Adrenal gland (tissue), 5 donors: ENCODE measurements around the gene ZNF367.

Experiments used
- POLR2A ChIP-seq, 2 donors: fragments of 450-650 bp; IDR thresholded peaks; one replicate each; pipeline ENCODE4 v1.6.1; 2017; ENCODE audit warnings: antibody characterized with exemption in 2 of 2, mild to moderate bottlenecking in 2 of 2, moderate library complexity in 1 of 2
- TF ChIP-seq, protein P1 (sequence below), 6 experiments: fragments of 450-650 bp in 4 of 6; fragments of 200-600 bp in 2 of 6; sonication (generic) in 1 of 6; IDR thresholded peaks; 1 replicate in 5 of 6; 2 replicates in 1 of 6; pipeline versions ENCODE4 v1.5.1 to v1.8.0; 2016 to 2021; ENCODE audit warnings: antibody characterized with exemption in 6 of 6, mild to moderate bottlenecking in 2 of 6, moderate library complexity in 1 of 6
- donor health status: DM: no; HTN: no; CAD: no.

GRCh38 chr9:96363175-96363967, 54.8 kb downstream of the ZNF367 start:
- TF ChIP-seq, protein P1, sequence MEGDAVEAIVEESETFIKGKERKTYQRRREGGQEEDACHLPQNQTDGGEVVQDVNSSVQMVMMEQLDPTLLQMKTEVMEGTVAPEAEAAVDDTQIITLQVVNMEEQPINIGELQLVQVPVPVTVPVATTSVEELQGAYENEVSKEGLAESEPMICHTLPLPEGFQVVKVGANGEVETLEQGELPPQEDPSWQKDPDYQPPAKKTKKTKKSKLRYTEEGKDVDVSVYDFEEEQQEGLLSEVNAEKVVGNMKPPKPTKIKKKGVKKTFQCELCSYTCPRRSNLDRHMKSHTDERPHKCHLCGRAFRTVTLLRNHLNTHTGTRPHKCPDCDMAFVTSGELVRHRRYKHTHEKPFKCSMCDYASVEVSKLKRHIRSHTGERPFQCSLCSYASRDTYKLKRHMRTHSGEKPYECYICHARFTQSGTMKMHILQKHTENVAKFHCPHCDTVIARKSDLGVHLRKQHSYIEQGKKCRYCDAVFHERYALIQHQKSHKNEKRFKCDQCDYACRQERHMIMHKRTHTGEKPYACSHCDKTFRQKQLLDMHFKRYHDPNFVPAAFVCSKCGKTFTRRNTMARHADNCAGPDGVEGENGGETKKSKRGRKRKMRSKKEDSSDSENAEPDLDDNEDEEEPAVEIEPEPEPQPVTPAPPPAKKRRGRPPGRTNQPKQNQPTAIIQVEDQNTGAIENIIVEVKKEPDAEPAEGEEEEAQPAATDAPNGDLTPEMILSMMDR (IDR thresholded peaks at IDR 0.05), result no peak
- no peak for TF ChIP-seq POLR2A (IDR thresholded peaks at IDR 0.05)
